IPS DF 6.9 (cell line): Measurements from ENCODE around the gene IFT122.

Experiments
- DNase-seq: peaks from one replicate; pipeline ENCODE4 v3.0.0-alpha.2; 2013; ENCODE audit warnings: low read depth, low spot score
- H3K27ac ChIP-seq: one replicate; pipeline ENCODE4 v1.5.1; 2013; ENCODE audit warnings: low read length, control low read depth
- H3K27me3 ChIP-seq: 2 replicates; pipeline ENCODE4 v1.6.1; 2013; ENCODE audit warnings: mild to moderate bottlenecking, low read length; ENCODE audit not compliant: control insufficient read depth, insufficient read depth
- H3K36me3 ChIP-seq: 2 replicates; pipeline ENCODE4 v1.6.1; 2013; ENCODE audit warnings: low read length; ENCODE audit not compliant: control insufficient read depth, insufficient read depth
- H3K4me1 ChIP-seq: 2 replicates; pipeline ENCODE4 v1.6.1; 2013; ENCODE audit warnings: low read length; ENCODE audit not compliant: control insufficient read depth, insufficient read depth
- H3K4me3 ChIP-seq: 2 replicates; pipeline ENCODE4 v1.5.1; 2013; ENCODE audit warnings: mild to moderate bottlenecking, low read length
- H3K9me3 ChIP-seq: 2 replicates; pipeline ENCODE4 v1.6.1; 2013; ENCODE audit warnings: low read length, inconsistent platforms; ENCODE audit not compliant: control insufficient read depth, insufficient read depth
- WGBS: extraction: QIAGEN DNeasy Blood & Tissue Kit; methylation state at CpG from one replicate; pipeline ENCODE4 v1.1.7; 2013; ENCODE audit warnings: mixed read lengths, missing lambda C conversion rate; ENCODE audit not compliant: insufficient read length, insufficient coverage; 5-methylcytosine and 5-hydroxymethylcytosine counted together

The IFT122 gene

DNA sequence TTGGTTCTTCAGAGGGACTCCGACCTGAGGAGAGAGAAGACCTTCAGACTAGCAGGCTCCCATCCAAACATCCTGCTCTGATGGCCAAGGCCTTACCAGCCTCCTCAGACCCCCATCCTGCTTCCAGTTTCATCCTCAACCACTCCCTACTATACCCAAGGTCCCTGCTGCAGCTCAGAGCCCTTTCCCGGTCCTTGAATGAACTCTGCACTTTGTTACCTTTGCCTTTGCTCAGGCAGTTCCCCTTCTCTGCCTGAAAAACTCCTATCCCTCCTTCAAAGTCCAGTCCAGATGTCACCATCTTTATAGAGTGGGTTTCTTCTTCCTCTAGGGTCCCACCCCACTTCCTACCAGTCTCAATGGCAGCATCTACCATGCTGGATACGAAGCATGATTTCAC is 24.6 kb upstream of the IFT122 start:
- WGBS = no CpG with 5 or more reads among the region's 3 CpGs
- Histone ChIP-seq H3K4me3 (no peak overlapping the region), H3K27ac (no peak overlapping the region), H3K9me3 (no peaks in the 10 kb centered on the region), H3K27me3 (no peaks in the 10 kb centered on the region), H3K4me1 (no peaks in the 10 kb centered on the region; the same call in 1 of the 2 replicates), H3K36me3 (no peaks in the 10 kb centered on the region)
- no peak for DNase-seq

DNA sequence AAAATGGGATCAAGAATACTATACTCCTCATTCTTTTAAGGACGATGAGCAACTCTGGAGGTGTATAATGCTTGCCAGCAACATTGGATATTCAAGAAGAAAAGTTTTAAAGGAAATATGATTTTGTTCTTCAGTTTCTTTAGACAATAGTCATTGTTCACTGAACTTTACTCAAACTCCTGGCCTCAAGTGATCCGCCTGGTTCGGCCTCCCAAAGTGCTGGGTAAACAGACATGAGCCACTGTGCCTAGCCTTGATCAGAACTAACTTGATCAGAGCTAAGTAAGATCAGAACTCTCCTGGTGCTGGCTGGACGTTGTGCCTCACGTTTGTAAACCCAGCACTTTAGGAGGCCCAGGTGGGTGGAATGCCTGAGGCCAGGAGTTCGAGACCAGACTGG is 24.2 kb upstream of the IFT122 start:
- no CpG with 5 or more reads among the region's 6 CpGs for WGBS
- H3K4me3 ChIP-seq = no peak overlapping the region
- H3K27me3 ChIP-seq = no peaks in the 10 kb centered on the region
- H3K9me3 ChIP-seq = no peaks in the 10 kb centered on the region
- no peaks in the 10 kb centered on the region for H3K36me3 ChIP-seq
- DNase-seq = no peak
- no peak overlapping the region for H3K27ac ChIP-seq
- H3K4me1 ChIP-seq = no peaks in the 10 kb centered on the region; the same call in 1 of the 2 replicates

DNA sequence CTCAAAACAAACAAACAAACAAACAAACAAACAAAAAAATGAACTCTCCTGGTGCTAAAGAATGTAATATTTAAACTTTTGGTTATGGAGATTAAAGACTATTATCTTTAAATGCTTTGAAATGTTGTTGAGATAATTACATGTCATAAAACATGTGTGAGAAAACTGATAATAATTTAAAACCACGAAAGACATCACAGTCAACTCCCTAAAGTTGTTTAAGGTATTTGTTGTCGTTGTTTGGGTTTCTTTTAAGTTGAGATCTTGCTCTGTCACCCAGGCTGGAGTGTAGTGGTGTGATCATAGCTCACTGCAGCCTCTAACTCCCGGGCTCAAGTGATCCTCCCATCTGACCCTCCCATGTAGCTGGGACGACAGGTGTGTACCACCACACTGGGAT is 23.6 kb upstream of the IFT122 start:
- no peaks in the 10 kb centered on the region for H3K36me3 ChIP-seq
- H3K4me3 ChIP-seq = no peak overlapping the region
- no peaks in the 10 kb centered on the region for H3K4me1 ChIP-seq
- H3K27me3 ChIP-seq = no peaks in the 10 kb centered on the region
- H3K27ac ChIP-seq = no peak overlapping the region
- H3K9me3 ChIP-seq = no peaks in the 10 kb centered on the region
- WGBS = no CpG with 5 or more reads among the region's 4 CpGs
- DNase-seq = no peak

DNA sequence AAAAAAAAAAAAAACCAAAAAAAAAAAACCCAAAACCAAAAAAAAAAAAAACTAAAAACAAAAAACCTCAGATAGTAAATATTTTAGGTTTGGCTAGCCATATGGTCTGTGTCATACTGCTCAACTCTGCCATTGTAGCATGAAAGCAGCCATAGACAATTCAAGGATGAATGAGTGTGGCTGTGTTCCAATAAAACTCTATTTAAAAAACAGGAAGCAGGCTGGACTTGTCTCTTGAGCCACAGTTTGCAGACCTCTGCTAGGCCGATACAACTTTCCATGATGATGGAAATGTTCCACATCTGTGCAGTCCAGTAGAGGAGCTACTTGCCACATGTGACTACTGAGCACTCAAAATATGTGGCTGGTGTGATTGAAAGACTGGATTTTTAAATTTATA is 22.7 kb upstream of the IFT122 start:
- DNase-seq = no peak
- Histone ChIP-seq H3K4me1 (no peaks in the 10 kb centered on the region), H3K36me3 (no peaks in the 10 kb centered on the region), H3K27me3 (no peaks in the 10 kb centered on the region), H3K4me3 (no peak overlapping the region), H3K9me3 (no peaks in the 10 kb centered on the region), H3K27ac (no peak overlapping the region)
- no CpG with 5 or more reads among the region's 1 CpG for WGBS

DNA sequence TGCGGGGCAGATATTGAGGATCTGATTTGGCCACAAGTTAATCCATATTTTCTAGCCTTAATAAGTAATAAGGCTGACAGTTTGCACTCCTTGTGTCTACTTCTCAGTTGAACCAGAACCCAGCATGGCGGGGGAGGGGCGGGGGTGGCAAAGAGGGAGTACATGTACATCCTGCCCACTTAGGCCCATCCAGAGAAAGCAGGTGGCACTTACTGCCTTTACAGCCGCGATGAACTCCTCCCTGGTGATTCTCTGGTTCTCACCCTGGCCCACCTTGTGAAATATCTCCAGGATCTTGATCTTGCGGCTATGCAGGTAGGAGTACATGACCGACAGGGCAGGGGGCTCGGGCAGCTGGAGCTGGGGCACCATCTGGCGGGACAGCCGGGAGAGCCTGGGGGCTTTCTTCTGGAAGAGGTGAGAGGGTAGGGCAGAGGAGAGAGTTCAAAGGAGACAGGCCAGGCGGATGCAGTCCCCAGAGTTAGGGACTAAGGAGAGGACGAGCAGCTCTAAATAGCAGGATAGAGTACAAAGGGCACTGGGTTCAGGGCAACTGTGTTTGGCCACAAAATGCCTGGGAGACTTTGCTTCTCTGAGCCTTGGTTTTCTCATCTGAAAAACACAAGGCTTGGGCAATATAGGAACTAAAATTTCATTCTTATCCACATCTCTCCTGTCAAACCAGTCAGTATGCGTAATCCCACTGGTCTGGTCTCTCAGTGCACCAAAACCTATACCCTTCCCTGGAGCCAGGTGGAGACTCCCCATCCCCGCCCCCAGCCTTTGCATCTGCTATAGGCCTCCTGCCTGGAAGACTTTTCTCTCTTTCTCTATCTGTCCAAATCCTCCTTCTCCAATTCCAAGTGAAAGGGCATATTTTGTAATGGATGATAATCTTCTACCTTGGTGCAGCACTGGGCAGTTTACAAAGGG is 21.7 kb upstream of the IFT122 start:
- no peaks in the 10 kb centered on the region for H3K36me3 ChIP-seq
- H3K9me3 ChIP-seq = no peaks in the 10 kb centered on the region
- no peak overlapping the region for H3K27ac ChIP-seq
- H3K4me3 ChIP-seq = no peak overlapping the region
- WGBS = no CpG with 5 or more reads among the region's 14 CpGs
- no peaks in the 10 kb centered on the region for H3K27me3 ChIP-seq
- no peaks in the 10 kb centered on the region for H3K4me1 ChIP-seq
- no peak for DNase-seq

DNA sequence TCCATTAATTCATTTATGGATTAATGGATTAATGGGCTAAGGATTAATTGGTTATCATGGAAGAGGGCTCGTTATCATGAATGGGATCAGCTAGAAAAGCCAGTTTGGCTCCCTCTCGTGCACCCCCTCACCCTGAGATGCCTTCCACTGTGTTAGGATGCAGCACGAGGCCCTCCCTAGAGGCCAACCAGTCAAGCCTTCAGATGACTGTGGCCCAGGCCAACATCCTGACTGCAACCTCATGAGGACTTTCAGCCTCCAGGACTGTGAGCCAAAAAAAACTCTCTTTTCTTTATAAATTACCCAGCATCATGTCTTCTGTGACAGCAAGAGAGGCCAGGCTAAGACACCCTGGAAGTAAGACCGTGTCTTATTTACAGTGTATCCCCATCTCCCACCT is 20.5 kb upstream of the IFT122 start:
- no CpG with 5 or more reads among the region's 4 CpGs for WGBS
- Histone ChIP-seq H3K4me1 (no peaks in the 10 kb centered on the region; the same call in 1 of the 2 replicates), H3K27me3 (no peaks in the 10 kb centered on the region), H3K27ac (no peak overlapping the region), H3K36me3 (no peaks in the 10 kb centered on the region), H3K4me3 (no peak overlapping the region), H3K9me3 (no peaks in the 10 kb centered on the region)
- no peak for DNase-seq

DNA sequence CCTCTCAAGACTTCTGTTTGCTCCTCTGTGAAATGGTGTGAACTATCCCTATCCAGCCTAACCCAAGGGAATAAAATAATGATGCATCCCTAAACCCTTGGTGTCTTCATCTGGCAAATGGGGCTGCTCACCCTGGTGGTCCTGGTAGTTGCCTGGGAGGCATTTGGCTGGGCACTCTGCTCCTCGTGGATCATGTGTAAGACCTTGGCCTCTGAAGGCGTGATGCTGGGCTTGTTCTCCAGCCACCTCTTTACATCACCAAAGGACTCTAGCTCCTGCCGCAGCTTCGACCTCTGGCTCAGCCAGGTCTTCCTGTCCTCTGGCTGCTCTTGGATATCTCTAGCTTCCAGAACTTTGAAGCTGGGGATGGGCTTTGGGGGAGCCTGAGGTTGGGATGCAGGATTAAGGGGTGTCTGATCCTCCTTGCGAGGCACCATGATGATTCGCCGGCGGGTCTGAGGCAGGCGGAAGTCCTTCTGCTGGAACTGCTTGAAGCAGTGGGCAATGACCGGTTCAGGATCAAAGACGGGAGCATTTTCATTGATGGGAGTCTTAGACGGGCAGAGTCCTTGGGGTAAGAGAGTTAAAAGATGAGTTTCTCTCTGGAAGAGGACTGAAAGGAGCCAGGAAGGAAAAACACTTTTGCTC is 18.7 kb upstream of the IFT122 start:
- Histone ChIP-seq H3K9me3 (no peaks in the 10 kb centered on the region), H3K27me3 (no peaks in the 10 kb centered on the region), H3K27ac (no peak overlapping the region), H3K36me3 (no peaks in the 10 kb centered on the region), H3K4me1 (peaks cover 6% of the 10 kb centered on the region), H3K4me3 (no peak overlapping the region)
- DNase-seq = no peak
- WGBS = no CpG with 5 or more reads among the region's 12 CpGs

DNA sequence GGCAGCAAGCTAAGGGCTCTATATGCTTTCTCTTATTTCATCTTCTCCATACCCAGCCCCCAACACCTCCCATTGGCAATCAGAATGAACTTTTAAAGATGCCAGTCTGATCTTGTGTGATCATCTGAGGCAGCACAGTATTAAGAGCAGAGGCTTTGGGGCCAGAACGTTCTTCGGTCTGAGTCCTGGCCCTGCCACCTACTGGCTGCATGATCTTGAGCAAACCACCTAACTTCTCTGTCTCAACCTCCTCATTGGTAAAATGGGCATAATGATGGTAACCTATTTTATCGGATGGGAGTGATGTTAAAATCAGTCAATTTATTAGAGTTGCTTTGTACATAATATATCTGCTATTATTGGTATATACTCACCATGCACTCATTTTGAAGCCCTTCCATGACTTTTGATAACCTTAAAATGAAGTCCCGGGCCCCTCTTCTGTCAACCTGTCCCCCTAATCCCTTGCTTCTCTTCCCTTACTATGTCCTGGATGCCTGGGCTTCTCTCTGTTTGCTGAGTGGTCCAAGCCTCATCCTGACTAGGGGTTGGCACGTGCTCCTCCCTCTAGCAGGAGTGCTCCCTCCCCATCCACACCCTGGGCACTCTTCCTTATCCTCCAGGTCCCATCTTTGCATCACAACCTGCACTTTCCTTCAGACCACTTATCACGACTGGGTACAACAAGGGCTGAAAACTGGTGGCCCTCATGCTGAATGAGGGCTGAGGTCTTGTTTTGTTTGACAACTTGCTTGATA is 17.9 kb upstream of the IFT122 start:
- H3K27me3 ChIP-seq = no peaks in the 10 kb centered on the region
- peaks cover 6% of the 10 kb centered on the region for H3K4me1 ChIP-seq
- no peaks in the 10 kb centered on the region for H3K9me3 ChIP-seq
- H3K4me3 ChIP-seq = no peak overlapping the region
- WGBS = no CpG with 5 or more reads among the region's 6 CpGs
- no peaks in the 10 kb centered on the region for H3K36me3 ChIP-seq
- no peak for DNase-seq
- no peak overlapping the region for H3K27ac ChIP-seq

DNA sequence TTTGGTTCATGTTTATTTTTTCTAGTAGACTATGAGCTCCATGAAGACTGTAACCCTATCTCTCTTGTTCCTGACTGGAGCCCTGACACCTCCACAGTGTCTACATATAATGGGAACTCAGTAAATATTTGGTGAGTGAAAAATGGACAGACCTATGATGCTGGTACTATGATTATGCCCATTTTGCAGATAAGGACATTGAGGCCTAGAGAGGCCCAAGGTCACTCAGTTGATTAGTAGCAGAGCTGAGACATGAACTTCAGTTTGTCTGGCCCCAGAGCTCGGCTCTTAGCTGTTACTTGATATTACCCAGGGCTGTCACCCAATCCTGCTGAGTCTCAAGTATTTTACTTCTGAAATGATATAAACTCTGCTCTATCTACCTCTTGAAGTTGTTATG is 17.1 kb upstream of the IFT122 start:
- no CpG with 5 or more reads among the region's 1 CpG for WGBS
- Histone ChIP-seq H3K4me3 (no peak overlapping the region), H3K27me3 (no peaks in the 10 kb centered on the region; the same call in 1 of the 2 replicates), H3K4me1 (peaks cover 6% of the 10 kb centered on the region), H3K27ac (no peak overlapping the region), H3K9me3 (no peaks in the 10 kb centered on the region), H3K36me3 (no peaks in the 10 kb centered on the region)
- no peak for DNase-seq

DNA sequence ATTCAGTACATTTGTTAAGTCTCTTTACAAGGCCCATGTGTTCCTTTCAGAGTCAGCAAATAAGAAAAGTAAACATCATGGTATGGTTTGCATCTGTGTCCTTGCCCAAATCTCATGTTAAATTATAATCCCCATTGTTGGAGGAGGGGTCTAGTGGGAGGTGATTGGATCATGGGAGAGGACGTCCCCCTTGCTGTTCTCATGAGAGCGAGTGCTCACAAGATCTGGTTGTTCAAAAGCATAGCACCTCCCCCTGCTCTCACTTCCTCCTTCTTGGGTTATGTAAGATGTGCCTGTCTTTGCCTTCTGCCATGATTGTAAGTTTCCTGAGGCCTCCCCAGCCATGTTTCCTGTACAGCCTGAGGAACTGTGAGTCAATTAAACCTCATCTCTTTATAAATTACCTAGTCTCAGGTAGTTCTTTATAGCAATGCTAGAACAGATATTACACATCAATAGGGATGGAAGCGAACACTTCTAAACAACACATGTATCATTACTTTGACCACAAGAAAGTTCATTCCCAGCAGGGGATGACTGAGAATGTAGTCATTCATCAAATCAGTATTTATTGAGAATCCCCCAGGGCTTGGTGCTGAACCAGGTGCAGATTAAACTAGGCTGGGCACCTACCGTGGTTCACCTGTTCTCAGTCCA is 15.7 kb upstream of the IFT122 start:
- Histone ChIP-seq H3K4me1 (peaks cover 6% of the 10 kb centered on the region), H3K27ac (no peak overlapping the region), H3K27me3 (no peaks in the 10 kb centered on the region; the same call in 1 of the 2 replicates), H3K4me3 (no peak overlapping the region), H3K9me3 (no peaks in the 10 kb centered on the region), H3K36me3 (no peaks in the 10 kb centered on the region)
- no peak for DNase-seq
- no CpG with 5 or more reads among the region's 4 CpGs for WGBS
